Right hindlimb (tissue), 1 donor: ENCODE measurements around the gene USP54.
"Not testable (repeated sequence)": the region's sequence is repeated elsewhere in the genome, so short reads cannot be mapped to it uniquely, and the experiment has no call there.

ENCODE experiments used
- DNase-seq: peaks from one replicate; pipeline ENCODE4 v3.0.0-alpha.2; 2018

USP54 gene

DNA sequence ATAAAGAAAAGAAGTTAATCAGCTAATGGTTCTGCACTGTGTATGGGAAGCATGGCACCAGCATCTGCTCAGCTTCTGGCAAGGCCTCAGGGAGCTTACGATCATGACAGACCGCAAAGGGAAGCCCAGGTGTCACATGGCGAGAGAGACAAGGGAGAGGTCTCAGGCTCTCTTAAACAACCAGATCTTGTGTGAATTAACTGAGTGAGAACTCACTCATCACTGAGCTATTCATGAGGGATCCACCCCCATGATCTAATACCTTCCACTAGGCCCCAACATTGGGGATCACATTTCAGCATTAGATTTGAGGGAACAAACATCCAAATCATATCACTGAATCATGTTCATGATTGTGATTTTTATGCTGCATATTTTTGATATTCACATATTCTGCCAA is 5.8 kb downstream of the USP54 start:
- DNase-seq, result no peak

- no peak for DNase-seq
Observed at GRCh38 chr10:73584737-73585136, 6.4 kb downstream of the USP54 start.

- DNase-seq, result no peak
Observed at GRCh38 chr10:73581918-73582317, 9.2 kb downstream of the USP54 start.

- not testable (repeated sequence) for DNase-seq
Observed at GRCh38 chr10:73578927-73579326, 12.2 kb downstream of the USP54 start.

GRCh38 chr10:73577788-73578187 is 13.4 kb downstream of the USP54 start:
- peak; percentile 81 for DNase-seq

DNA sequence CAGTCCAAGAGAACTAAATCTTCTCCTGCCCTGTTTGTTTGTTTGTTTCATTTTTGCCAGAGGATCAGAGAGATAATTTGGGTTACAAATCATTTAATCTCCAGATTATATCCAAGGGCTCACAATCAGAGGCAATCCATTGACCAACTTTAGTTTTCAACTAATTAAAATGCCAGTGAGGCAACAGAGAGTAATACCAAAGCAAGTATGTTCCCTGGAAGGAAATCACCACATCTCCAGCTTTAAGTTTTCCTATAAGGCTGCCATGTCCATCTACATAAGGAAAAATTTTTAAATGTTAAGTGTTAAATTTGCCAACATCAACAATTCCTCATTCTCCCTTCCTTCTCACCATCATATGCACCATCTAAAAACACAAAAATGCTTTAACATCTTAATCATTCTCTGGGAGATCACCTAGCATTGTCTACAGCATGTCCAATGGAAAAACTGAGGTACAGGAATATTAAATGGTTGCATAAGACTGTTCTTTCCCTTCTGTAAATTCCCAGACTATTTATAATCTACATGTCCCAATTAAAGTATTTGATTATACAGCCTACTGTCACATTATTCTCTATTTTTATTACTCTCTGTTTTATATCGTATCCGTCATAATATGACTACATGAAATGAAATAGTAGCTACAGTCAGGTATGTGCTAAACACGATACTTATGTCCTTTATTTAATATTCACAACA is 14.1 kb downstream of the USP54 start:
- no peak for DNase-seq

GRCh38 chr10:73576178-73576889 is 14.8 kb downstream of the USP54 start:
- no peak for DNase-seq

DNA sequence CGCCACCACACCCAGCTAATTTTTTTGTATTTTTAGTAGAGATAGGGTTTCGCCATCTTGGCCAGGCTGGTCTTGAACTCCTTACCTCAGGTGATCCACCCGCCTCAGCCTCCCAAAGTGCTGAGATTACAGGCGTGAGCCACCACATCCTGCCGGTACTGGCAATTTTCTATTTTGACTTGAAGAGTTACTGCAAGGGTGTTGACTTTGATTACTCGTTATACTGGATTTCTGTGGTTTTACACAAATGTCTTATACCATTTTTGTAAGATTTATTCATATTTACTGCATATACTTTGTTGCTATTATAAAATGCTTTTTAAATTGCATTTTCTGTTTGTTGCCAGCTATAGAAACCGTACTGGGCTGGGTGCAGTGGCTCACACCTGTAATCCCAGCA is 24.1 kb downstream of the USP54 start:
- not testable (repeated sequence) for DNase-seq

DNA sequence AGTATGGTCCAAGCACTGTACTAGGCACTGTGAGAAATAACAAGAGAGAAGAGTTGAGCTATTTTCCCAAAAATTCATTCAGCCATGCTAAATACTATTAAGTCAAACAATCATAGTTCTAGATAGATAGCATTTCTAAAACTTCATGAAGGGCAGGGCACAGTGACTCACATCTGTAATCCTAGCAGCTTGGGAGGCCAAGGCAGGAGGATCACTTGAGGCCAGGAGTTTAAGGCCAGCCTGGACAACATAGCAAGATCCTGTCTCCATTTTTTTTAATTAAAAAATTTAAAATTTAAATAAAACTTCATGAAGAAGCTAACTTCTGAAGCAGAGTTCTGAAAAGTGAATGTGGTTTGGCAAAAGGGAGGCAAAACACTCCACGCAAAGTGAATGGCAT is 29.9 kb downstream of the USP54 start:
- no peak for DNase-seq

DNA sequence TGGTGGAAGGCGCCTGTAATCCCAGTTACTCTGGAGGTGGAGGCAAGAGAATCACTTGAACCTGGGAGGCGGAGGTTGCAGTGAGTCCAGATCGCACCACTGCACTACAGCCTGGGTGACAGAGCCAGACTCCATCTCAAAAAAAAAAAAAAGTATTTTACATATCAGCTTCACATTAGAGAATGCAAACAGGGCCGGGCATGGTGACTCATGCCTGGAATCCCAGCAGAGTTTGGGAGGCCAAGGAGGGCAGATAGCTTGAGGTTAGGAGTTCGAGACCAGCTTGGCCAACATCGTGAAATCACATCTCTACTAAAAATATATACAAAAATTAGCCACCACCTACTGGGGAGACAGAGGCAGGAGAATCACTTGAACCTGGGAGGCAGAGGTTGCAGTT is 31.6 kb downstream of the USP54 start:
- no peak for DNase-seq

GRCh38 chr10:73556855-73557254 is 34.3 kb downstream of the USP54 start:
- DNase-seq, result no peak

DNA sequence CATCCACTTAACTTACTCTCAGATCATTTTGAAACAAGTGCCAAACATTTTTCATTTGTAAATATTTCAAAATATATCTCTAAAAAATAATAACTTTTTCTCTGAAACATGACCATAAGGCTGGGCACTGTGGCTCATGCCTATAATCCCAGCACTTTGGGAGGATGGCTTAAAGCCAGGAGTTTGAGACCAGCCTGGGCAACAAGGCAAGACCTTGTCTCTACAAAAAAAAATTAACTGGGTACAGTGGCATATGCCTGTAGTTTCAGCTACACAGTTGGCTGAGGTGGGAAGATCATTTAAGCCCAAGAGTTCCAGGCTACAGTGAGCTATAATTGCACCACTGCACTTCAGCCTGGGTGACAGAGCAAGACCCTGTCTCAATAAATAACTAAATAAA is 36.4 kb downstream of the USP54 start:
- DNase-seq, result no peak

DNA sequence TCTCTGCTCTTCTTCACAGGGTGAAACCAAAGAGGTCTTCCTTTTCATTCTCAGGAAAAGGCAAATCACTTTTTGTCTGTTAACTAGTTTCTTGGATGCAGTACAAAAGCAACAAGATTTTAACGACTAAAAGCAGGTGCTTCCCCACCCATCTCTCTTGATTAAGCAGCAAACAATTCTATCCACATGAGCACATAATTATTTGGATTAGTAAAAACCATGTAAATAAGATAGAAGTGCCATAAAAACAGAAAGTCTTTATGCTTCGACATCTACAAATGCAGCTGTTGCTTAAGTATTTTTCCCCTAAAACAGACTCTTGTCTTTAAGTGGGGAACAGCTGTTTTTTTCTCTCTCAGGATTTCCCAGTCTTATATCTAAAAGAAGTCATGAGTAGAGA is 37.4 kb downstream of the USP54 start:
- DNase-seq, result no peak

- DNase-seq, result peak; percentile 61
Observed at GRCh38 chr10:73552819-73553715, 38.1 kb downstream of the USP54 start.

GRCh38 chr10:73551515-73551914 is 39.6 kb downstream of the USP54 start:
- DNase-seq, result no peak

DNA sequence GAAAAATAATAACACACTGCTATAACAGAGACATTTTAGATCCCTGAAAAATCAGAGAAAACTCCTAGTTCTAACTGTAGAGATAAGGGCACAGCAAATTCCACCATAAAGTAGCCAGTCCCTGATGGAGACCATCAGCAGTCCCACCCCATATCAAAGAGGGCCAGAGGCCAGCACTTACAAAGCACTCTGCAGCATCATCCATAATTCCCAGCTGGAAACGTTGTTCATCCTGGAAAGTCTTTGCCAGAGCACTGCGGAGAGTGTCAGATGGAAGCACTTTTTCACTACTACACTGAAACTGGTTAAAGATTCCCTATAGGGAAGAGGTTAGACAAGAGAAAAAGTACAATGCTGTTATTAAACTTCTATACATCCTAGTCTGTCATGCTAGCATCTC is 45.8 kb downstream of the USP54 start:
- DNase-seq, result no peak

- DNase-seq, result no peak
Observed at GRCh38 chr10:73537709-73538108, 53.4 kb downstream of the USP54 start.

- no peak for DNase-seq
Observed at GRCh38 chr10:73537288-73537687, 53.9 kb downstream of the USP54 start.

DNA sequence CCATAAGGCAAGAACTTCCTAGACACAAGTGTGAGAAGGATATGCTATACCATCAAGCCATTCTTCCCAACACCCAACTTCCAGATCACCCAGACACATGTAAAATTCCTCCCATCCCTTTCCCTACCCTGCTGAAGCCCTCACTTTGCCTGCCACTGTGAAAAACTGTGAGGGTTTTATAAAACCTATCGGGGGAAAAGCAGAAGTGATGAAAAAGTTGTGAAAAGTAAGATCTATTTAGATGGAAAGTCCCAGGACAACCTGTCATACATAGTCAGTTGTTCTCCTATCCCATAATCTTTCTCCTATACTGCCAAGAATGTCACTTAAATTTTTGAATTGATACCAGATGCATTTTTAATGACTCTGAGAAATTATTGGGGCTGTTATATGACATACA is 56.3 kb downstream of the USP54 start:
- no peak for DNase-seq

DNA sequence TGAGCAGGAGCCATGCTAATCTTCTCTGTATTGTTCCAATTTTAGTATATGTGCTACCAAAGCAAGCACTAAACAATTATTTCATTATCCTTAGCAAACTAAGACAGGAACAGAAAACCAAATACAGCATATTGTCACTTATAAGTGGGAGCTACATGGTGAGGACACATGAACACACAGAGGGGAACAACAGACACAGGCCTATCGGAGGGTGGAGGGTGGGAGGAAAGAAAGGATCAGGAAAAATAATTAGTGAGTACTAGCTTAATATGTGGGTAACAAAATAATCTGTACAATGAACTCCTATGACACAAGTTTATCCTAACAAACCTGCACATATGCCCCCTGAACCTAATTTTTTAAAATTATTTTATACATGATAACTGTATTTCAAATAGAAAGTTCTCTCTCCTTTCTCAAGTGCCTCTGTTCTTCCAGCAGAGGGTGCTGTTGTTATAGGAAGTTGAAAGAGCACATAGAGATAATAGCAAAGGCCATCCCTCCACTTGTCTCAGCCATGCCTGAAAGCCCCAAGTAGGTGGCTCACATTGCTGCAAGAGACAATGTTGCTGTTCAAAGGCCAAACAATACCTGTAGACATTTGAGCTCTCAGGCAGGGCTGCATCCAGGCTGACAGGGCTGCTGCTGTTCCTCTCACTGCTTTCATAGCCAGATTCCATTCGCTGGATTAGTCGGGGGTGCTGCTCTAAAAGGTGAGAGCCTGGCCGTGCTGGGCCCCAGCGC is 61.9 kb downstream of the USP54 start:
- DNase-seq, result peak; percentile 42

DNA sequence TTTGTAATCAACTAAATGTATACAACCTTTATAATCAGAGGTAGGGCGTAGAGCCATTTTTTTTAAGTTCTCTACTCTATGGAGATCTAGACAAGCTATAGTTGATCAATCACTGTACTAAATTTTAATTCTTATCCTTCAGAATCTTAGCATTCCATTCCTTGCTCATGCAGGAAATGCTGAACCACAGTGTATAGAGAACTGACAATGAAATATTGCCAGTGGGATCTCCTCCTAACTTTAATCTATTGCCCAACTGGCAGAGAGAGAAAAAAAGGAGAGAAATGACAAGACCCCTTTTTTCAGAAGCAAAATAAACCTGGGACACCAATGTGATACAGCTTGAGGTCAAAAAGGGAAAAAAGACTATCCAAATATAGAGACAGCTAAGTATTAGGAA is 68.9 kb downstream of the USP54 start:
- no peak for DNase-seq

DNA sequence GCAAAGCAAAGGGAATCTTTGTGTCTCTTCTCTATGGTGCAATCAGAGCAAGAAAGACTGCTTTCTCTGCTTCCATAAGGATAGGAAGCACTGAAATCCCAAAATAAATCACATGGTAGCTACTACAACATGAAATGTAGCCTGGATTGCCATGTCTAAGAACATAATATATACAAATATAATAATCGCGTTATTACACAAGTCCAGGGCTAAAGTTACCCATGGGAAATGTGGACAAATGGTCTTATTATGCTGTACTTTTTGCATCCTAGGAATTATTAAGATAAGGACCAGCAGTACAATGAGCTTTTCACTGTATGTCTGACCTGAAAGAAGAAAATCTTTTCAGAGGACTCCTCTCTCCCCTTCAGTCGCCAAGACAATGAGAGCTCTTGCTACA is 71.8 kb downstream of the USP54 start:
- no peak for DNase-seq
